Upper lobe of right lung (tissue), 1 donor: ENCODE measurements around the gene ASB15. TPM values are rescaled to one million over a fixed set of nuclear protein-coding genes. Genes with fewer than 3 reads are reported as not detected.
"Not testable (repeated sequence)": the region's sequence is repeated elsewhere in the genome, so short reads cannot be mapped to it uniquely, and the experiment has no call there.

Experiments used
- ATAC-seq: fragments of 200-7000 bp; cut with Tn5 transposase; one replicate; pipeline ENCODE4 v1.9.1; 2020; ENCODE audit warnings: mild to moderate bottlenecking, moderate library complexity
- DNase-seq: peaks from one replicate; pipeline ENCODE4 v3.0.0-alpha.2; 2020
- H3K27ac ChIP-seq: fragments of 200-600 bp; one replicate; pipeline ENCODE4 v1.8.0; 2022
- H3K27me3 ChIP-seq: fragments of 200-600 bp; one replicate; pipeline ENCODE4 v1.8.0; 2022; ENCODE audit warnings: mild to moderate bottlenecking
- H3K36me3 ChIP-seq: fragments of 200-600 bp; one replicate; pipeline ENCODE4 v1.8.0; 2022
- H3K4me1 ChIP-seq: fragments of 200-600 bp; one replicate; pipeline ENCODE4 v1.8.0; 2022
- H3K4me3 ChIP-seq: fragments of 200-600 bp; one replicate; pipeline ENCODE4 v1.8.0; 2022; ENCODE audit warnings: mild to moderate bottlenecking
- H3K9me3 ChIP-seq: fragments of 200-600 bp; one replicate; pipeline ENCODE4 v1.8.0; 2022
- CTCF ChIP-seq: fragments of 200-600 bp; IDR thresholded peaks from one replicate; pipeline ENCODE4 v1.8.0; 2022; ENCODE audit warnings: antibody characterized with exemption
- intact Hi-C: fragments of 100-400 bp; cut with DNase I; formaldehyde crosslinking; loops from one replicate; pipeline ENCODE4 v1.11.0; 2022
- total RNA-seq: library from RNA; stranded (reverse); fragmentation: NEBNext Ultra II Directional; extraction: Animal tissue kit (Norgen Biotek cat#: 25700); gene quantifications from one replicate; pipeline ENCODE4 v1.2.1, GENCODE V29; 2021
- donor health status: DM: no; HTN: yes; CAD: no; lungs with severe emphysema.

ASB15 gene
- total RNA-seq, 1 donor from 2014 or later: not detected

- Histone ChIP-seq H3K4me1 (no peaks in the 10 kb centered on the region), H3K27ac (no peak overlapping the region), H3K36me3 (no peaks in the 10 kb centered on the region), H3K4me3 (no peak overlapping the region), H3K9me3 (no peaks in the 10 kb centered on the region), H3K27me3 (no peaks in the 10 kb centered on the region)
- intact Hi-C loops: no loop called here
- DNase-seq: no peak
- TF ChIP-seq CTCF: no peak
- no peak for ATAC-seq
Measured at GRCh38 chr7:123628829-123629228, 27.2 kb downstream of the ASB15 start.

DNA sequence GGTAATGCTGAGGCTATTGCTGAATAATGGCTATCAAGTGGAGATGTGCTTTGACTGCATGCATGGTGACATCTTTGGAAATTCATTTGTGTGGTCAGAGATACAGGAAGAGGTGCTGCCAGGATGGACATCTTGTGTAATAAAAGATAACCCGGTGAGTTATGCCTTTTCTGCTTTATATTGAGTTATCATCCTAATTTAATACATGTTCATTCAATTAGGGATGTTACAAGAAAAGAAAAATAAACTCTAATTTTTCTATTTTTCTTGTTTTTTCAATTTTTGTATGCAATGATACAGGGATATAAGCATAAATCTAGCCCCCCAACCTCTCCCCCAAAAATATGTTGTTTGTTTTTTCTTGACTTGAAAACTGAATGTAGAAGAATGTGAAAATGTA, 27.7 kb downstream of the ASB15 start:
- no peak for DNase-seq
- Histone ChIP-seq H3K36me3 (no peaks in the 10 kb centered on the region), H3K27me3 (no peaks in the 10 kb centered on the region)

GRCh38 chr7:123632808-123633207, 31.2 kb downstream of the ASB15 start:
- Histone ChIP-seq H3K4me1 (no peaks in the 10 kb centered on the region), H3K27ac (no peak overlapping the region), H3K9me3 (no peaks in the 10 kb centered on the region), H3K36me3 (no peaks in the 10 kb centered on the region), H3K4me3 (no peak overlapping the region), H3K27me3 (no peaks in the 10 kb centered on the region)
- DNase-seq (no peak), ATAC-seq (no peak)
- intact Hi-C loops: loop anchor here (10.0 kb wide), 1 partner anchor 232 kb away; no protein-coding TSS in a partner anchor
- TF ChIP-seq CTCF: no peak

More for the DNA sequence above, 27.7 kb downstream of the ASB15 start:
- Histone ChIP-seq H3K27ac (no peak overlapping the region), H3K4me3 (no peak overlapping the region), H3K9me3 (no peaks in the 10 kb centered on the region), H3K4me1 (no peaks in the 10 kb centered on the region)
- no peak for ATAC-seq
- TF ChIP-seq CTCF: no peak
- intact Hi-C loops: no loop called here

DNA sequence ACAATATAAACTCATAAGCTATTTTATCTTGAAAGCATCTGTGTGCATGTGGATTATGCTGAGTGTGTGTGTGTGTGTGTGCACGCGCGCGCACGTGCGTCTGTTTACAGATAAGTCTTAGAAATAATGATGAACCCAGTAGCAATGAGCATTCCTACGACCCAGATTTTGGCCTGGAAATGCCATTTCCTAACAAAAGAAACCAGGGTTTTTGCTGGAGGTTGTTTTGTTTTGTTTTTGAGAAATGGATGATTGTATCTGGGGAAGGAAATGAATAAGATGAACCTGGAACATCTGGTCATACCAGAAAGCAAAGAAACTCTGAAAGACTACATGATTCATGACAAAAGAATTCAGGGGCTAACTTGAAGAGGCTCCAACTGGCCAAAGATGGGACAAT, 31.9 kb downstream of the ASB15 start:
- no peaks in the 10 kb centered on the region for H3K4me1 ChIP-seq
- H3K4me3 ChIP-seq: no peak overlapping the region
- TF ChIP-seq CTCF: no peak
- DNase-seq (no peak), ATAC-seq (no peak)
- no peak overlapping the region for H3K27ac ChIP-seq
- H3K36me3 ChIP-seq: no peaks in the 10 kb centered on the region
- no peaks in the 10 kb centered on the region for H3K9me3 ChIP-seq
- H3K27me3 ChIP-seq: no peaks in the 10 kb centered on the region
- intact Hi-C loops: loop anchor here (10.0 kb wide), 1 partner anchor 231 kb away; no protein-coding TSS in a partner anchor

DNA sequence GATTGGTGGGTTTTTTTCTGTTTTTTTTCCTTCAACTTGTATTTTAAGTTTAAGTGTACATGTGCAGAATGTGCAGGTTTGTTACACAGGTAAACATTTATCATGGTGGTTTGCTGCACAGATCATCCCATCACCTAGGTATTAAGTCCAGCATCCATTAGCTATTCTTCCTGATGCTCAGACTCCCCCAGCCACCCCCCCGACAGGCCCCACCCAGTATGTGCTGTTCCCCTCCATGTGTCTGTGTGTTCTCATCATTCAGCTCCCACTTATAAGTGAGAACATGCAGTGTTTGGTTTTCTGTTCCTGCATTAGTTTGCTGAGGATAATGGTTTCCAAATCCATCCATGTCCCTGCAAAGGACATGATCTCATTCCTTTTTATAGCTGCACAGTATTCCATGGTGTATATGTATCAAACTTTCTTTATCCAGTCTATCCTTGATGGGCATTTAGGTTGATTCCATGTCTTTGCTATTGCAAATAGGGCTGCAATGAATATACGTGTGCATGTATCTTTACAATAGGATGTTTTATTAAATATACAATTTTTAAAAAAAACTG, 32.5 kb downstream of the ASB15 start:
- H3K27ac ChIP-seq, H3K36me3 ChIP-seq, H3K27me3 ChIP-seq, H3K4me3 ChIP-seq, H3K4me1 ChIP-seq, DNase-seq, ATAC-seq, H3K9me3 ChIP-seq: not testable (repeated sequence)
- intact Hi-C loops: loop anchor here (10.0 kb wide), 1 partner anchor 231 kb away; no protein-coding TSS in a partner anchor

DNA sequence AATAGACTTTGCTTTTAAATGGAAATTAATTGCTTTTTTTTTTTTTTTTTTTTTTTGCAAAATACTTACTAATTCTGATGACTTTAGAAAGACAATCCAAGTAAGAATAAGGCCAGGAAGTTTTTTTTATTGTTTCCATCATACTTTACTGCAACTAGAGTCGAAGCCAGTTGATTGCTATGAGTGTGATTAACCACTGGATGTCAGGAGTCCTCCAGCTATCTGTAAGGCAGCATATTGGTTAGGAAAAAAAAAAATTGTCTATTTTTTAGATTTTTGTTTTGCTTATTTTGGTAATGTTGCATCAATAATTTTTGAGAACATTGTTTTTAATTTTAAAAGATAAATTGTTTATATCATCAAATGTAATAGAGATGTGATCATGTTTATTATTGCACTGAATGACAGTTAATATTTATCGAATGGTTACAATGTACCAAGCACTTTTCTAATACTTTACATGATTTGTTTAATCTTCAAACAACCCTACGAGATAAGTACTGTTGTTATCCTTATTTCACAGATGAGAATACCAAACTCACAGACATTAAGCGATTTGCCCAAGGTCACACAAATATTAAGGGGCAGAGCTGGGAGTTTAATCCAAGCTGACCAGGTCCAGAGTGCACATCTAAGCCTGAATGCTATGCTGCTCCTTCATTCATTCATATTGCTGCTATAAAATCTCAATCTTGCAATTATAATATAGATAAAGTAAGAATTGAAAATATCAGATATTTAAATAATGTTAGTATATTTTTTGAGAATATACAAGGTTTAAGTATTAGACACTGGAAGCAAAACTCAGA, 34.1 kb downstream of the ASB15 start:
- no peaks in the 10 kb centered on the region for H3K36me3 ChIP-seq
- TF ChIP-seq CTCF: peak; percentile 51
- H3K4me1 ChIP-seq: no peaks in the 10 kb centered on the region
- intact Hi-C loops: loop anchor here (10.0 kb wide), 1 partner anchor 229 kb away; no protein-coding TSS in a partner anchor
- DNase-seq (no peak), ATAC-seq (no peak)
- no peak overlapping the region for H3K4me3 ChIP-seq
- no peak overlapping the region for H3K27ac ChIP-seq
- no peaks in the 10 kb centered on the region for H3K27me3 ChIP-seq
- no peaks in the 10 kb centered on the region for H3K9me3 ChIP-seq
